CD8-positive, alpha-beta memory T cell (primary cell): ENCODE data around the gene TMEM214. TPM values are rescaled to one million over a fixed set of nuclear protein-coding genes. Genes with fewer than 3 reads are reported as not detected.

Experiments used
- CTCF ChIA-PET: fragments of 350-600 bp; sonication (Branson Sonifier 250); formaldehyde crosslinking; loops from one replicate; lab custom pipeline; 2021; ENCODE audit warnings: antibody characterized with exemption; lab: Charles Lee
- POLR2A ChIA-PET: fragments of 350-600 bp; sonication (Branson Sonifier 250); formaldehyde crosslinking; loops from one replicate; lab custom pipeline; 2021; ENCODE audit warnings: antibody characterized with exemption; lab: Charles Lee
- DNase-seq, 5 donors: peaks; one replicate each; pipeline versions ENCODE4 v3.0.0 to v3.0.0-alpha.2; 2020 to 2022; ENCODE audit warnings: mixed read lengths in 1 of 5
- H3K27ac ChIP-seq: one replicate; pipeline ENCODE4 v1.7.0; 2013; ENCODE audit warnings: low read depth, mild to moderate bottlenecking, low read length, moderate library complexity
- H3K27me3 ChIP-seq: 2 replicates; pipeline ENCODE4 v1.7.0; 2013; ENCODE audit warnings: low read length, mild to moderate bottlenecking; ENCODE audit not compliant: insufficient read depth, poor library complexity, severe bottlenecking
- H3K36me3 ChIP-seq: 2 replicates; pipeline ENCODE4 v1.7.0; 2013; ENCODE audit warnings: mild to moderate bottlenecking, low read length, moderate library complexity; ENCODE audit not compliant: insufficient read depth
- H3K4me1 ChIP-seq: 2 replicates; pipeline ENCODE4 v1.7.0; 2013; ENCODE audit warnings: mild to moderate bottlenecking, low read length, moderate library complexity; ENCODE audit not compliant: insufficient read depth
- H3K4me3 ChIP-seq: 2 replicates; pipeline ENCODE4 v1.7.0; 2013; ENCODE audit warnings: mild to moderate bottlenecking, low read length
- H3K9me3 ChIP-seq: 2 replicates; pipeline ENCODE4 v1.7.0; 2013; ENCODE audit warnings: mild to moderate bottlenecking, low read length
- H3K27ac Mint-ChIP-seq, 8 donors: one replicate each; pipeline ENCODE4 v1.8.0; 2020 to 2021; ENCODE audit warnings: mixed read lengths in 8 of 8, mild to moderate bottlenecking in 6 of 8, inconsistent platforms in 3 of 8, moderate library complexity in 3 of 8
- H3K27me3 Mint-ChIP-seq, 2 donors: one replicate each; pipeline ENCODE4 v1.8.0; 2020 to 2021; ENCODE audit warnings: mixed read lengths in 2 of 2, mild to moderate bottlenecking in 1 of 2, moderate library complexity in 1 of 2
- H3K36me3 Mint-ChIP-seq, 3 donors: one replicate each; pipeline ENCODE4 v1.8.0; 2020 to 2021; ENCODE audit warnings: mixed read lengths in 3 of 3, inconsistent platforms in 1 of 3, mild to moderate bottlenecking in 1 of 3
- H3K4me1 Mint-ChIP-seq, 3 donors: one replicate each; pipeline ENCODE4 v1.8.0; 2020 to 2021; ENCODE audit warnings: mixed read lengths in 3 of 3, inconsistent platforms in 1 of 3, mild to moderate bottlenecking in 1 of 3
- H3K4me3 Mint-ChIP-seq, 7 donors: one replicate each; pipeline ENCODE4 v1.8.0; 2020 to 2021; ENCODE audit warnings: mixed read lengths in 7 of 7, mild to moderate bottlenecking in 6 of 7, moderate library complexity in 4 of 7, inconsistent platforms in 2 of 7
- H3K9me3 Mint-ChIP-seq, 5 donors: one replicate each; pipeline ENCODE4 v1.8.0; 2020 to 2022; ENCODE audit warnings: mixed read lengths in 5 of 5, mild to moderate bottlenecking in 3 of 5, moderate library complexity in 2 of 5, inconsistent platforms in 1 of 5
- polyA plus RNA-seq: library from polyadenylated mRNA; unstranded; fragments of 300-500 nt; fragmentation: Illumina TruSeq; gene quantifications from one replicate; pipeline ENCODE4 v1.2.3, GENCODE V29; 2021
- total RNA-seq, 2 experiments: library from RNA; stranded (reverse); gene quantifications; one replicate each; pipeline ENCODE4 v1.2.3, GENCODE V29; 2021

TMEM214 gene
- total and polyA plus RNA-seq, 3 experiments from 2014 or later = 36.3 to 71.7 (median 67.6) TPM

DNA sequence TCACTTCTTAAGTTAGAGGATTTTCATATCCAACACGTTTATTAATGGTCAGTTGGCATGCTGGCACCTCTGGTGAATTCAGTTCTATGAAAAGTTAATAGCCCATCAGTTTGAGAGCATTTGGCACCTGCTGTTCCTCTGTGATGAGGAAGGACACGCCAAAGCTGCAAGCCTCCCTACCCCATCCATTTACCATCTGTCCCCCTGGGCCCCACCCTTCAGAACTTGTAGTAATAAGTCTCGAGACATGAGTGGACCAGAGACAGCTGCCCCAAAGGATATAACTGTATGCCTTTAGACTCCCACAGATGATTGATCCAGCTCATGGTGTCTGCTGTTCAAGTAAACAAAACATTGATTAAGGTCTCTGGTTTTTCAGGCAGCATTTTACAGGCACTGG lies 32.4 kb downstream of the TMEM214 start:
- DNase-seq = no peak
- peaks cover 29 to 52% (median 49%) of the 10 kb centered on the region in 3 donors for H3K4me1 Mint-ChIP-seq
- H3K36me3 ChIP-seq = peaks cover 25% of the 10 kb centered on the region
- H3K27me3 ChIP-seq = no peaks in the 10 kb centered on the region
- H3K9me3 ChIP-seq = no peaks in the 10 kb centered on the region
- no peak overlapping the region for H3K27ac ChIP-seq
- no peaks in the 10 kb centered on the region for H3K27me3 Mint-ChIP-seq
- H3K27ac Mint-ChIP-seq = peak overlapping the region in 2 of 8 donors; percentile 47 to 77
- peaks cover 0 to 71% (median 11%) of the 10 kb centered on the region in 3 donors for H3K36me3 Mint-ChIP-seq
- no peak overlapping the region for H3K4me3 ChIP-seq
- POLR2A ChIA-PET = no interaction called here
- peak overlapping the region in 1 of 7 donors; percentile 73 for H3K4me3 Mint-ChIP-seq
- no peaks in the 10 kb centered on the region for H3K9me3 Mint-ChIP-seq
- CTCF ChIA-PET = interaction anchor here (0.6 to 1.2 kb wide), 2 partner anchors 13 to 49 kb away, joined by 3 read pairs; no protein-coding TSS in a partner anchor
- H3K4me1 ChIP-seq = peaks cover 10% of the 10 kb centered on the region

DNA sequence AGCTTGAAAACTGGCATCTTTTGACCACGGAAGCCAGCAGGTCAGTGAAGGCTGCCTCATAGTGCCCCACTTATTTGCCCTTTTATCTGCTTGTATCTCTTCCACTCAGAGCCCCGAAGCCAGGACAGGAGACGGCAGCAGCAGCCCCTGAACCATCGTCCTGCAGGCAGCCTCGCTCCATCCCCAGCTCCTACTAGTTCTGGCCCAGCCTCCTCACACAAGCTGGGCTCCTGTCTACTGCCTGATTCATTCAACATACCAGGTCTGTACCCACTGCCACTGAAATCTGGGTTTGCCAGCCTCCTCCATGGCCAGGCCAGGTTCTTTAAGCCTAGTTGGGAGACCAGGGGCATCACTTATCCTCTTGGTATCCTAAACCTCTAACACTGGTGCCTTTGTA lies 34.6 kb downstream of the TMEM214 start:
- Histone ChIP-seq H3K36me3 (peaks cover 31% of the 10 kb centered on the region), H3K27ac (no peak overlapping the region), H3K9me3 (no peaks in the 10 kb centered on the region), H3K4me1 (peaks cover 24% of the 10 kb centered on the region), H3K27me3 (no peaks in the 10 kb centered on the region), H3K4me3 (no peak overlapping the region)
- Mint-ChIP-seq H3K27ac (peak overlapping the region in 3 of 8 donors; percentile 27 to 88 (median 81)), H3K4me1 (peaks cover 42 to 68% (median 59%) of the 10 kb centered on the region in 3 donors), H3K36me3 (peaks cover 0 to 71% (median 10%) of the 10 kb centered on the region in 3 donors), H3K4me3 (peak overlapping the region in 1 of 7 donors; percentile 30), H3K9me3 (no peaks in the 10 kb centered on the region), H3K27me3 (no peaks in the 10 kb centered on the region)
- no peak for DNase-seq
- CTCF ChIA-PET = interaction anchor here (1.4 kb wide), 1 partner anchor 12 kb away, joined by 6 read pairs; no protein-coding TSS in a partner anchor
- POLR2A ChIA-PET = interaction anchor here (0.7 kb wide), 1 partner anchor 13 kb away, joined by 7 read pairs; no protein-coding TSS in a partner anchor

DNA sequence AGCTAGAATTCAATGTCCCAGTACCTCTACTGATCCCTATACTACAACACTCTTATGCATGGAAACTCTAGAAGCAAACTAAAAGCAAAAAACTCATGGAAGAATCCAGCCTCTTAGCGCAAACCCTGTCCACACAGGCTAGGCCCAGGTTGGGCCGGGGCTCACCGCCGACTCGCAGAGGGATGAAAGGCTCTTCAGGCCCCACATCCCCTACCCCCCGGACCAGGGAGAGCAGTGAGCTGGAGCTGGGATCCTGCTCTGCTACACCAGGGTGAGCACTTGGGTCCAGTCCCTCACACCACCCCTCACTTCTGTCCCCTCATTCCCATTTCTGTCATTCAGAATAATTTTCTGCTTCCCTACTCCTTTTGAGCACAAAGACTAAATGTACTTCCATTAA lies 36.7 kb downstream of the TMEM214 start:
- Histone ChIP-seq H3K27me3 (no peaks in the 10 kb centered on the region), H3K27ac (no peak overlapping the region), H3K4me3 (no peak overlapping the region), H3K36me3 (peaks cover 26% of the 10 kb centered on the region), H3K4me1 (peaks cover 24% of the 10 kb centered on the region), H3K9me3 (no peaks in the 10 kb centered on the region)
- Mint-ChIP-seq H3K27ac (peak overlapping the region in 7 of 8 donors; percentile 18 to 99 (median 81)), H3K27me3 (no peaks in the 10 kb centered on the region), H3K9me3 (no peaks in the 10 kb centered on the region), H3K36me3 (peaks cover 0 to 55% (median 6%) of the 10 kb centered on the region in 3 donors), H3K4me3 (peak overlapping the region; percentile 47 to 98 (median 97)), H3K4me1 (peaks cover 47 to 74% (median 67%) of the 10 kb centered on the region in 3 donors)
- no peak for DNase-seq
- ChIA-PET CTCF (interaction anchor here (1.6 to 1.8 kb wide), 3 partner anchors 11 to 18 kb away, joined by 3 to 7 read pairs (median 4); partner anchors contain the start of gene AGBL5), POLR2A (interaction anchor here (2.6 kb wide), 1 partner anchor 18 kb away, joined by 58 read pairs; the partner anchor contains the start of gene AGBL5)

DNA sequence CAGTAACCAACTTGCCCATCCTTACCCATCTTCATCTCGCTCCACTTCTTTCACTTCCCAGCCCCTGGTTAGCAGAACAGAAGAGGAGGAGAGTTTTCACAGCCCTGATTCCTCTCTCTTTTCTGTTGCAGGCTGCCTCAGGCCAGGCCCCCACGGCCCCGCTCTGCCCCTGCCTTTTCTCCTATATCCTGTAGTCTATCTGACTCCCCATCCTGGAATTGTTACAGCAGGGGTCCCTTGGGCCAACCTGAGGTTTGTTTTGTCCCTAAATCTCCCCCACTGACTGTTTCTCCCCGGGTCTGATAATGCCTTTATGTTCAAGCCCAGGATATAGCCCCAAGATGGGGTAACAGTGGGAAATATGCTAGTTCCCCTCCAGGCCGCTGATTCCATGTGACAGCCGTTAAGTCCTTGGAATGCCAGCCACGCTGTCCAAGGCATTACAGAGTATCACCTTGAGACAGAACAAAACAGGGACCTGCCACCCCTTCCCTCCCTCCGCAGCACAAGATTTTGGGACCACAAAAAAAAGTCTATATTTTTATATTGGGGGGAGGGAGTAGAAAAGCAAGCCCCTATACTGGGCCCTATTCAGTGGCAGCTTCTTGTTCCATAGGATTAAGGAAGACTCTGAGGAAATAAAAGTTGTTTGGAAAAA lies 37.3 kb downstream of the TMEM214 start:
- no peaks in the 10 kb centered on the region for H3K27me3 Mint-ChIP-seq
- ChIA-PET POLR2A (interaction anchor here (2.6 kb wide), 1 partner anchor 19 kb away, joined by 58 read pairs; the partner anchor contains the start of gene AGBL5), CTCF (no interaction called here)
- peaks cover 53 to 81% (median 73%) of the 10 kb centered on the region in 3 donors for H3K4me1 Mint-ChIP-seq
- peak overlapping the region; percentile 91 to 98 (median 97) for H3K4me3 Mint-ChIP-seq
- H3K36me3 ChIP-seq = peaks cover 26% of the 10 kb centered on the region
- H3K9me3 ChIP-seq = no peaks in the 10 kb centered on the region
- H3K27ac ChIP-seq = peak overlapping the region; percentile 96
- no peaks in the 10 kb centered on the region for H3K9me3 Mint-ChIP-seq
- H3K4me1 ChIP-seq = peaks cover 31% of the 10 kb centered on the region
- H3K4me3 ChIP-seq = peak overlapping the region; percentile 82
- peak overlapping the region; percentile 79 to 99 (median 98) for H3K27ac Mint-ChIP-seq
- peaks cover 0 to 52% (median 6%) of the 10 kb centered on the region in 3 donors for H3K36me3 Mint-ChIP-seq
- H3K27me3 ChIP-seq = no peaks in the 10 kb centered on the region
- DNase-seq = no peak

DNA sequence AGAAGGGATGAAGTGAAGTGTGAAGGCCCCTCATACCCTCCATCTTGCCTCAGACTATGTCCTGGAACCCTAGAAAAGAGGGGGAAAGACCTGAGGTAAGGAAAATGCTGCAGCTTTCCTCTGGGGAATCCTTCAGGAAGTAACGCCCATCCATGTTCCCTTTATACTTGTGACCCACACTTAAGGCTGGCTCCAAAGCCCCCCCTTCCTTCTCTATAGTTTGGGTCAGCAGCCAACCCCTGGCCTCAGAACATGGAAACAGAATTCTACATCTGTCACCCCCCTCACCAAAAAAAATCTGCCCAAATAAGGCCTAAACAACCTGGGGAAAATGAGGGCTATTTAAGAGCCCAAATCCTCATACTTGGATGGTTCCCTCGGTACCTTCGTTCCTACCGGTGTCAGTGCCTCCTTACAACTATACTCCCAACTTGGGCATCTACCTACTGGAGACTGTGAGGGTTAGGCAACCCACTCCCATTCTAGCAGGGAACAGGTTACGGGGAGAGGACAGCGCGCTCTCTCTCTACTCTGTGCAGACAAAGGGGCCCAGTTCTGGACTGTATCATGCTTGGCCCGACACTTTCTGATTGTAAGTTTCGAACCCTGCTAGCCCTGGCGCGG lies 38.0 kb downstream of the TMEM214 start:
- Mint-ChIP-seq H3K27ac (peak overlapping the region; percentile 88 to 99 (median 98)), H3K27me3 (no peaks in the 10 kb centered on the region), H3K9me3 (no peaks in the 10 kb centered on the region), H3K4me3 (peak overlapping the region; percentile 91 to 98 (median 97)), H3K36me3 (peaks cover 0 to 45% (median 6%) of the 10 kb centered on the region in 3 donors), H3K4me1 (peaks cover 56 to 81% (median 74%) of the 10 kb centered on the region in 3 donors)
- no peaks in the 10 kb centered on the region for H3K9me3 ChIP-seq
- peak overlapping the region; percentile 96 for H3K27ac ChIP-seq
- no peaks in the 10 kb centered on the region for H3K27me3 ChIP-seq
- H3K36me3 ChIP-seq = peaks cover 26% of the 10 kb centered on the region
- no peak for DNase-seq
- POLR2A ChIA-PET = interaction anchor here (0.6 to 2.8 kb wide), 12 partner anchors 9 to 702 kb away, joined by 3 to 58 read pairs (median 5); partner anchors contain the start of genes ABHD1, AGBL5, ATRAID and KHK
- H3K4me3 ChIP-seq = peak overlapping the region; percentile 82
- H3K4me1 ChIP-seq = peaks cover 37% of the 10 kb centered on the region
- CTCF ChIA-PET = interaction anchor here (1.0 to 1.7 kb wide), 6 partner anchors 8 to 20 kb away, joined by 3 to 11 read pairs (median 4); partner anchors contain the start of genes AGBL5 and KHK

DNA sequence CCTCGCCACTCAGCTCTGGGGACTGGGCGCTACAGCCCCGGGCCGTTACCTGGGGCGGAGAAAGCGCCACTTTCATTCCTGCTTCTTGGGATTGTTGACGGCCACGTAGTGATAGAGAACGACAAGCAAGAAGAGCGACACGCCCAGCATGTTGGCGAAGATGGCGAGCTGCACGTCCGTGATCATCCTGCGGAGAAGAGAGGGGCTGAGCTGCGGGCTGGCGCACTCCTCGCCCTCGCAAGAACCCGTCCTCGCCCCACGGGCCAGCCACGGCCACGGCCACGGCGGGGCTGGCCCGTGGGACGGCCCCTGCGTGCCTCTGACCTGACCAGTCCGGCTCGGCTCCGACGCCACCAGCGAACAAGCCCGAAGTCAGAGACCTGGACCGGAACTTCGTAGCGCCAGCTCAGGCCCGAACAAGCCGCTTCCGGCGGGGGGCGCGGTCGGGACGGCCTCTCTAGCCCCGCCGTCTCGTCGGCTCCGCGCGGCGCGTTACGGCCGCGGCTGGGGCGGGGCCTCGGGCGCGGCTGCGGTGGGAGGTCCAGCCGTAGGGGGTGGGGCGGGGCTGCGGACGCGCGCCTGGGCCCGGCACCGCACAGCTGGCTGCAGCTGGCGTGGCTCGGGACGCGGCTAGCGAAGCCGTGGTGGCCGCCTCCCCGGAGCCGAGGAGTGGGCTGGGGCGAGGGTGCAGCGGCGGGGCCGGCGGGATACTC lies 38.7 kb downstream of the TMEM214 start, which contains the start of gene OST4:
OST4 (minus strand) TSS at position 378 of the 713 bp plus-strand sequence.
- H3K4me3 ChIP-seq = peak within 1 kb of the TSS; percentile 82
- peaks cover 58 to 82% (median 75%) of the 10 kb centered on the region in 3 donors for H3K4me1 Mint-ChIP-seq
- ChIA-PET CTCF (interaction anchor here (1.0 to 1.7 kb wide), 7 partner anchors 9 to 21 kb away, joined by 3 to 11 read pairs (median 3); partner anchors contain the start of genes AGBL5 and KHK), POLR2A (interaction anchor here (0.6 to 2.8 kb wide), 14 partner anchors 9 to 701 kb away, joined by 3 to 58 read pairs (median 5); partner anchors contain the start of genes ABHD1, AGBL5, ATRAID and KHK)
- peak within 1 kb of the TSS; percentile 88 to 99 (median 98) for H3K27ac Mint-ChIP-seq
- DNase-seq = peak; percentile 85 to 89 (median 88)
- peaks cover 44% of the 10 kb centered on the region for H3K4me1 ChIP-seq
- H3K36me3 ChIP-seq = peaks cover 26% of the 10 kb centered on the region
- H3K4me3 Mint-ChIP-seq = peak within 1 kb of the TSS; percentile 91 to 98 (median 97)
- no peaks in the 10 kb centered on the region for H3K27me3 Mint-ChIP-seq
- H3K9me3 Mint-ChIP-seq = no peaks in the 10 kb centered on the region
- no peaks in the 10 kb centered on the region for H3K27me3 ChIP-seq
- H3K9me3 ChIP-seq = no peaks in the 10 kb centered on the region
- H3K27ac ChIP-seq = peak within 1 kb of the TSS; percentile 96
- peaks cover 0 to 39% (median 4%) of the 10 kb centered on the region in 3 donors for H3K36me3 Mint-ChIP-seq
